ENCODE data around the gene CTNNA1.

The CTNNA1 gene

GRCh38 chr5:138867011-138867410 lies 113.8 kb downstream of the CTNNA1 start:
- no peak overlapping the region for H2AFZ ChIP-seq (ENCODE audit: low read depth, low read length, severe bottlenecking)
- H4K20me1 ChIP-seq (ENCODE audit: low read depth, low read length), result no peaks in the 10 kb centered on the region
- H3K9ac ChIP-seq (ENCODE audit: low read length), result no peak overlapping the region
- H3F3A ChIP-seq (ENCODE audit: insufficient read depth), result no peaks in the 10 kb centered on the region
- H3K79me2 ChIP-seq (ENCODE audit: insufficient read depth, low read length), result no peaks in the 10 kb centered on the region
- TF ChIP-seq EZH2phosphoT487 (conservative IDR thresholded peaks at IDR 0.05; ENCODE audit: low read length), result no peak
- no peak for TF ChIP-seq CTCF (IDR thresholded peaks at IDR 0.05; ENCODE audit: insufficient read depth, low read length, poor library complexity, severe bottlenecking)
- no peak overlapping the region for H3K27ac ChIP-seq (ENCODE audit: low read depth, low read length)
- H3K9me2 ChIP-seq (replicated peaks; ENCODE audit: insufficient read depth, low read length), result no peaks in the 10 kb centered on the region
- H3K27me3 ChIP-seq (ENCODE audit: low read length), result no peaks in the 10 kb centered on the region
- no peaks in the 10 kb centered on the region for H3K36me3 ChIP-seq (ENCODE audit: low read length)
- peaks cover 6% of the 10 kb centered on the region; the same call in 1 of the 2 replicates for H3K9me3 ChIP-seq (ENCODE audit: insufficient read depth, low read length)
- no peak overlapping the region for H3K4me2 ChIP-seq (ENCODE audit: low read depth, low read length, poor library complexity, severe bottlenecking)
- H3K4me3 ChIP-seq (ENCODE audit: insufficient read depth, low read length, poor library complexity, severe bottlenecking), result no peak overlapping the region

- Histone ChIP-seq H3K36me3 (ENCODE audit: low read length) (no peaks in the 10 kb centered on the region), H3K9ac (ENCODE audit: low read length) (no peak overlapping the region), H3K4me2 (ENCODE audit: low read depth, low read length, poor library complexity, severe bottlenecking) (no peak overlapping the region), H3K27ac (ENCODE audit: low read depth, low read length) (no peak overlapping the region), H3K27me3 (ENCODE audit: low read length) (no peaks in the 10 kb centered on the region), H3K4me3 (ENCODE audit: insufficient read depth, low read length, poor library complexity, severe bottlenecking) (no peak overlapping the region), H2AFZ (ENCODE audit: low read depth, low read length, severe bottlenecking) (no peak overlapping the region), H3K9me3 (ENCODE audit: insufficient read depth, low read length) (0 out of 2 replicates have a peak, but pooled peaks cover under 1% of the 10 kb centered on the region), H3F3A (ENCODE audit: insufficient read depth) (no peaks in the 10 kb centered on the region), H3K9me2 (replicated peaks; ENCODE audit: insufficient read depth, low read length) (no peaks in the 10 kb centered on the region), H4K20me1 (ENCODE audit: low read depth, low read length) (no peaks in the 10 kb centered on the region), H3K79me2 (ENCODE audit: insufficient read depth, low read length) (no peaks in the 10 kb centered on the region)
- TF ChIP-seq EZH2phosphoT487 (conservative IDR thresholded peaks at IDR 0.05; ENCODE audit: low read length), result no peak
- no peak for TF ChIP-seq CTCF (IDR thresholded peaks at IDR 0.05; ENCODE audit: insufficient read depth, low read length, poor library complexity, severe bottlenecking)
Measured at GRCh38 chr5:138869038-138869437, 115.8 kb downstream of the CTNNA1 start.

DNA sequence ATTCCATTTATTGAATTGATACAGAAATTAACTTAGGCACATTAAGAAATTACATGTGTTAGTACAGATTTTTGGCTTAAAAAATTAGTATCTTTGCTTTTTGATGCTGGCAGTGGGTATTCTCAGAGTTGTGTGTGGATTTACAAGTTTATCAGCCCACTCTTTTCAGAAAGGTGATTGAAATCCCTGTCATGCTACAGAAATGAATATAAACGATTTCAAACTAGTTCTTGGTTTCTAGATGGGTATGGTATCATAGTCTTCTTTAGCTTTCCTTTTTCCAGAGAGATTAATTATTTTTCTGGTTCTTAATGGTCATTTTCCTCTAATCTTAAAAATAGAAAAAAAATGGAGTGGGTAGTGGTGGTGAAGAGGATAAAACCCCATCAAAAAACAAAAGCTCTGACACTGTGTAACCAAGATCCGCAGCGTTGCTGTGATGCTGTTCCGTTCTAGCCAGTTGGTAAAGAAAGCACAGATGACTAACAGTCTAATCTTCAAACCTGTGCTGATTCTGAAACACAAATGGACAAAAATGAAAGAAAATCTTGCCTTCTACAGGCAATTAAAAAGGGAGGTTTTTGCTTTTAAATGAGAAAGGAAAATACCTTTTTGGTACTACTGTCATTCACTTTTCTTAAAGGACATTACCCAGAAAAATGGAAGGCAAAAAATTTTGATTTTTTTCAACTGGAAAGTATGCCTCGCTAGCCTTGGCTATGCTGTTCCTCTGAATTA lies 116.7 kb downstream of the CTNNA1 start:
- H3K36me3 ChIP-seq (ENCODE audit: low read length), result no peaks in the 10 kb centered on the region
- H2AFZ ChIP-seq (ENCODE audit: low read depth, low read length, severe bottlenecking), result no peak overlapping the region
- H3K9ac ChIP-seq (ENCODE audit: low read length), result no peak overlapping the region
- no peaks in the 10 kb centered on the region for H3K9me2 ChIP-seq (replicated peaks; ENCODE audit: insufficient read depth, low read length)
- H3K4me2 ChIP-seq (ENCODE audit: low read depth, low read length, poor library complexity, severe bottlenecking), result no peak overlapping the region
- H3K27me3 ChIP-seq (ENCODE audit: low read length), result no peaks in the 10 kb centered on the region
- H3K27ac ChIP-seq (ENCODE audit: low read depth, low read length), result no peak overlapping the region
- no peak overlapping the region for H3K4me3 ChIP-seq (ENCODE audit: insufficient read depth, low read length, poor library complexity, severe bottlenecking)
- no peak for TF ChIP-seq EZH2phosphoT487 (conservative IDR thresholded peaks at IDR 0.05; ENCODE audit: low read length)
- no peak for TF ChIP-seq CTCF (IDR thresholded peaks at IDR 0.05; ENCODE audit: insufficient read depth, low read length, poor library complexity, severe bottlenecking)
- no peaks in the 10 kb centered on the region for H3F3A ChIP-seq (ENCODE audit: insufficient read depth)
- no peaks in the 10 kb centered on the region for H3K79me2 ChIP-seq (ENCODE audit: insufficient read depth, low read length)
- H3K9me3 ChIP-seq (ENCODE audit: insufficient read depth, low read length), result no peaks in the 10 kb centered on the region
- no peaks in the 10 kb centered on the region for H4K20me1 ChIP-seq (ENCODE audit: low read depth, low read length)

Data from SU-DHL-6 (cell line).